Measurements from ENCODE around the gene LY6G6F. TPM values are rescaled to one million over a fixed set of nuclear protein-coding genes. Genes with fewer than 3 reads are reported as not detected.

Gene LY6G6F
- total and polyA plus RNA-seq, 2 of the 13 experiments (the other 11 are each of a cell fraction or from before 2014, with no cell fraction given), result not detected

GRCh38 chr6:31665501-31666336, 40.9 kb upstream of the LY6G6F start, which contains the start of gene CSNK2B (continued):
- TF ChIP-seq REST (IDR thresholded peaks at IDR 0.05; ENCODE audit: borderline replicate concordance in 1 of 2, low read depth in 1 of 2, low read length in 2 of 2) (peak in 1 of 2 experiments; percentile 48; a peak in 2 of 4 replicates), HNRNPK (IDR thresholded peaks at IDR 0.05; ENCODE audit: low read depth, low read length, poor library complexity, severe bottlenecking) (peak; percentile 96), ZNF646 (CRISPR knock-in tag; IDR thresholded peaks at IDR 0.05) (0 out of 2 replicates have a peak, but pooled peaks have one; percentile 49), MYC (CRISPR knock-in tag; IDR thresholded peaks at IDR 0.05; ENCODE audit: borderline replicate concordance) (peak; percentile 74; the same call in 1 of the 2 replicates), FOXP1 (IDR thresholded peaks at IDR 0.05) (no peak), FOXP1 (CRISPR knock-in tag; IDR thresholded peaks at IDR 0.05) (peak; percentile 26; the same call in 1 of the 2 replicates), SIN3A (IDR thresholded peaks at IDR 0.05; ENCODE audit: borderline replicate concordance, low read depth, low read length) (peak; percentile 81), POLR2AphosphoS5 (IDR thresholded peaks at IDR 0.05; ENCODE audit: low read depth, low read length) (peak; percentile 80), ZNF589 (CRISPR knock-in tag; conservative IDR thresholded peaks at IDR 0.05) (0 out of 2 replicates have a peak, but pooled peaks have one; percentile 47), ZNF607 (CRISPR knock-in tag; IDR thresholded peaks at IDR 0.05; ENCODE audit: borderline replicate concordance) (peak; percentile 15; the same call in 1 of the 2 replicates), ZNF83 (CRISPR knock-in tag; IDR thresholded peaks at IDR 0.05; ENCODE audit: borderline replicate concordance) (0 out of 2 replicates have a peak, but pooled peaks have one; percentile 32), PLRG1 (conservative IDR thresholded peaks at IDR 0.05) (no peak), ZNF546 (CRISPR knock-in tag; conservative IDR thresholded peaks at IDR 0.05) (no peak), GPBP1L1 (CRISPR knock-in tag; IDR thresholded peaks at IDR 0.05) (no peak), SIX4 (CRISPR knock-in tag; IDR thresholded peaks at IDR 0.05) (no peak)
